ENCODE measurements around the gene CSMD2.

The CSMD2 gene

GRCh38 chr1:33682371-33682770 lies 482.7 kb downstream of the CSMD2 start:
- no peak overlapping the region for H3K4me3 ChIP-seq (ENCODE audit: low read length)
- DNase-seq (ENCODE audit: low read depth): peak; percentile 26
- no peak for TF ChIP-seq CTCF (conservative IDR thresholded peaks at IDR 0.05; ENCODE audit: low read length)

- no peak for DNase-seq (ENCODE audit: low read depth)
- no peak for TF ChIP-seq CTCF (conservative IDR thresholded peaks at IDR 0.05; ENCODE audit: low read length)
- H3K4me3 ChIP-seq (ENCODE audit: low read length): no peak overlapping the region
Observed at GRCh38 chr1:33680281-33680840, 484.7 kb downstream of the CSMD2 start.

- no peak overlapping the region for H3K4me3 ChIP-seq (ENCODE audit: low read length)
- TF ChIP-seq CTCF (conservative IDR thresholded peaks at IDR 0.05; ENCODE audit: low read length): no peak
- no peak for DNase-seq (ENCODE audit: low read depth)
Observed at GRCh38 chr1:33670567-33670966, 494.5 kb downstream of the CSMD2 start.

- DNase-seq (ENCODE audit: low read depth): no peak
- no peak overlapping the region for H3K4me3 ChIP-seq (ENCODE audit: low read length)
- no peak for TF ChIP-seq CTCF (conservative IDR thresholded peaks at IDR 0.05; ENCODE audit: low read length)
Observed at GRCh38 chr1:33668695-33669094, 496.3 kb downstream of the CSMD2 start.

GRCh38 chr1:33667386-33668282 lies 497.4 kb downstream of the CSMD2 start:
- no peak overlapping the region for H3K4me3 ChIP-seq (ENCODE audit: low read length)
- no peak for DNase-seq (ENCODE audit: low read depth)
- TF ChIP-seq CTCF (conservative IDR thresholded peaks at IDR 0.05; ENCODE audit: low read length): no peak

GRCh38 chr1:33666616-33667015 lies 498.4 kb downstream of the CSMD2 start:
- TF ChIP-seq CTCF (conservative IDR thresholded peaks at IDR 0.05; ENCODE audit: low read length): no peak
- no peak for DNase-seq (ENCODE audit: low read depth)
- H3K4me3 ChIP-seq (ENCODE audit: low read length): no peak overlapping the region

Measured in AG10803 (cell line).